DMS79 treated with DMSO at 0.1 percent for 48 hours (cell line): Measurements from ENCODE around the gene ATP8A2.
"Not testable (repeated sequence)": the region's sequence is repeated elsewhere in the genome, so short reads cannot be mapped to it uniquely, and the experiment has no call there.

Experiments used
- DNase-seq: peaks from one replicate; lab custom pipeline; 2025; lab: John Stamatoyannopoulos, UW

Gene ATP8A2

DNA sequence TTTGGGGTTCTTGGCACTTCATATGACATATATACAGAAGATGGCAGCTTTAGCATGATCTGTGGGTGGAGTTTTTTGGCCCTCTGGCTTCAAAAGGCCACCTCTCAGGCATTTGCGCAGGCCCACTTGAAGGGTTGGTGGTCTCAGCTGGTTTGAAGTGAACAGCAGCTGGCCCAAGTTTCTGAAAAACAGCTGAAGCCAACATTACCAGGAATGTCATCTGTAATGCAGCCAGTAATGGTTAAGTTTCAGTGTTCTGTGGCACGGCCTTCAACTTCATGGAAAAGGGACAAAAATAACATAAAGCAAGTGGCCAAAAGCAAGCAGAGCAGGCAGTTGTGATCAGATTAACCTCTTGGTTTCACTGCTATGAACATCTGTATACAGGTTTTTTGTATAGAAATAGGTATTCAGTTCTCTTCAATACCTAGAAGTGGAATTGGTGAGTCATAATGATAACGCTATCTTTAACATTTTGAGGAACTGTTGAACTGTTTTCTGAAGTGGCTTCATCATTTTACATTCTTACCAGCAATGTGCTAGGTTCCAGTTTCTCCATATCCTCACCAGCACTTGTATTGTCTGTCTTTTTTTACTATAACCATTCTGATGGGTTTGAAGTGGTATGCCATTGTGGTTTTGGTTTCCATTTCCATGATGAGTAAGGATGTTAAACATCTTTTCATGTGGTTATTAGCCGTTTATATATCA lies 434.6 kb downstream of the ATP8A2 start:
- DNase-seq = no peak

DNA sequence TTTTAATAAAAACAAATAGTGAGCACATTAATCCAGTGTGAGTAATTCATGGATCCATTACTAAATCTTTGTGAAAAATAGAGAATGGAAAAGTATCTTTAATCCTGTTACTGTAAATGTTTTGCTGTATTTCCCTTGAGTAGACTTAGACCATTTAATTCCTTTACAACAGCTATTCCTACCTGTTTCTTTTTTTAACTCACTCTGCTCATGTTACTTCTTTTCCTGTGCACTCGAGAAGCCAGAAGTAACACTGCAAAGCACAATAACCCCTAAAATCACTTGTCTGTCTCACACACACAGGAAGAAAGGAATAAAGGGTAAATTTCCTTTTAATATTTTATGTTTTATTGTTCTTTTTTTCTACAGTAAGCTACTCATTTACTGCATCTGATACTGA lies 435.8 kb downstream of the ATP8A2 start:
- DNase-seq = no peak

GRCh38 chr13:25811506-25811905 lies 439.7 kb downstream of the ATP8A2 start:
- no peak for DNase-seq

DNA sequence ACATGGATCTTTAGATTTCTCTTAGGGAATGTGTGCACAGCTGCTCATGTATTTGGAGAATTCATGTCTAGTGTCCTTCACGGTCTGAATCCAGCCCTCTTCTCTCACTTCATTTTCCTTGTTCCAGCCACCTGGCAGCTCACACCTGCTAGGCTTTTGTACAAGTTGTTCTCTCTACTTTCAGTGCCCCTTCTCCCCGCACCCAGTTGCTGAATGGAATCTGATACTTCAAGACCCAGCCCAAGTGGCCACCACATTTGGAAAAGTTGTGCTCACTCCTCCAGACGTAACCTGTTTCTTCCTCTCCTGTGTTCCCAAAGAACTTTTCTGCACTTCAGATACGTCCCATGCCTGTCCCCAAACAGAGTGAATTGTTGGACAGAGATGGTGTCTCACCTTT lies 444.5 kb downstream of the ATP8A2 start:
- peak; percentile 53 for DNase-seq

- peak; percentile 88 for DNase-seq
Measured at GRCh38 chr13:25819856-25820530, 448.2 kb downstream of the ATP8A2 start.

DNA sequence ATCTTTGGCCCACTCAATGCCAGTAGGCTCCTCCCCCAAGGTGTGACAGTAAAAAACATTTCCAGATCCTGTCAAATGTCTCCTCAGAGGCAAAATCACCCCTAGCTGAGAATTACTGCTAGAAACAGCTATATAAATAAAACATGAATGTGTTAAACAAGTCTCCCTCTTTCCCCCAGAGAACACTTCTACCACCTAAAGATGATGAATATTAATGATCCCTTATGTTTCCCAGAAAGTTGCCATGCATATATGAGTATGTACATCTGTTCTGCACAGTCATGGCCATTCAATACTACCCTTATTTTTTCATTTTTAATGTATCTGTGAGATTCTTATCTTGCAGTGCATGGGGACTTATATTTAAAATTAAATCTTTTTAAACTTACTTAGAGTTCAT lies 450.0 kb downstream of the ATP8A2 start:
- no peak for DNase-seq

DNA sequence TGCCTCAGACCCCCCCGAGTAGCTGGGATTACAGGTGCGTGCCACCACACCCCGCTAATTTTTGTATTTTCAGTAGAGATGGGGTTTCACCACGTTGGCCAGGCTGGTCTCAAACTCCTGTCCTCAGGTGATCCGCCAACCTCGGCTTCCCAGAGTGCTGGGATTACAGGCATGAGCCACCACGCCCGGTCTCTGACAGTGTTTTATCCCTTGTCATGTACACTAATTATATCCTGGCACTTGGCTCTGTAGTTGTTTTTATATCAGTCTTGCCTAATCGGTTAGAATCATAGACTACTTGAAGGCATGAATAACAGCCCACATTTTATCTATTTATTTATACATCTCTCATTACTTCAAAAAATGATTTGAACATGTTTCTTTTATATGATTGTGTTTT lies 455.4 kb downstream of the ATP8A2 start:
- DNase-seq = not testable (repeated sequence)

DNA sequence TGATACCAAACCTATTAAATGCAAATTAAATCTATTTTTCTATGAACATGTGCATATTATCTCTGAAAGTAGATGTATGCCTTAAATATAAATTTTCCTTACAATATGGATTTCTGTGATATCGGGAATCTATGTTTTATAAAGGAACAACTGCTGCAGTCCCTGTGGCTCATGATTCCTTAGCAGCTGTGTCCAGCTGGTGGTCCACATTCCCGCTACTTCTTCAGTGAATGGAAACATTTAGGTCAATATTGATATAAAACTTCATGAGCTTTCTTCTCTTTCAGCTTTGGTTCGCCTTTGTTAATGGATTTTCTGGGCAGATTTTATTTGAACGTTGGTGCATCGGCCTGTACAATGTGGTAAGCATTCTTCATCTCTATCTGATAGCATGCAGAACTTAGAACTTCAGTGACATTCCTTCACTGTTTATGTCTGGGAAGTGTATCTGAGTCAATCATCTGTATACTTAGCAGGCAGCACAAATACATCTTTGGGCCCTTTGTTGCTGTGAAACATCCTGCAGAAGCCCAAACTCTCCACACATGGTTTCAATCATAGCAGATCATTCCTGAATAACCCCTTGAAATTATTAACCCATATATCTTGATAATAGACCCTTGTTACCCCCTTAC lies 456.2 kb downstream of the ATP8A2 start:
- DNase-seq = no peak

- no peak for DNase-seq
Measured at GRCh38 chr13:25833761-25834160, 462.0 kb downstream of the ATP8A2 start.

DNA sequence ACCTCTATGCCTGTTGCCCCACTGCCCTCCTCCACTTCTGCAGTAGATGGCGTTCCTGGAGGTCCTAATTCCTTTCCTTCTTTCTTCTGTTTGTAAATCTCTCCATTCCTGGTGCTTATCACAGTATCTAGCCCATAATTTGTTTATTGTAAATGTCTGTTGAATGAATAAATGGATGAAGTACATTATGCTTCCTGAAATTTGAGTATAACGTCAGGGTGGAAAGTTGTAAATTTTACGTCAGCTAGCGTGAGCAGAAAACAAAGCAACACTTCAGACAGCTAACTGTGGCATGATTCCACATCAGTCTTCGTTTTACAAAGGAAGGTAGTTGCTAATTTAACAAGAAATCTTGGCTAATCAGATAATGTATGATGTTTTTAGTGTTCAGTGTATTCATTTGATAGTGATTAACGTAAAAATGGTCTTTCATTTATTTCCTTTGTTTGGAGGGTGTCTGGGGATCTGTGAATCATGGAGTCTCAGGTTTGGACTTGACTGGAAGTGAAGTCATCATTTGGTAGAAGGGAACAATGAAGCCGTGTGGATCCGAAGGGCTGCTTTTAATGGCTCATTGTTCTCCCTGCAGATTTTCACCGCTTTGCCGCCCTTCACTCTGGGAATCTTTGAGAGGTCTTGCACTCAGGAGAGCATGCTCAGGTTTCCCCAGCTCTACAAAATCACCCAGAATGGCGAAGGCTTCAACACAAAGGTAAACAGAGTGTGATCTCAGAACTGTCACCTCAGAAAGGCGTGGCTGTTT lies 465.0 kb downstream of the ATP8A2 start:
- DNase-seq = no peak

DNA sequence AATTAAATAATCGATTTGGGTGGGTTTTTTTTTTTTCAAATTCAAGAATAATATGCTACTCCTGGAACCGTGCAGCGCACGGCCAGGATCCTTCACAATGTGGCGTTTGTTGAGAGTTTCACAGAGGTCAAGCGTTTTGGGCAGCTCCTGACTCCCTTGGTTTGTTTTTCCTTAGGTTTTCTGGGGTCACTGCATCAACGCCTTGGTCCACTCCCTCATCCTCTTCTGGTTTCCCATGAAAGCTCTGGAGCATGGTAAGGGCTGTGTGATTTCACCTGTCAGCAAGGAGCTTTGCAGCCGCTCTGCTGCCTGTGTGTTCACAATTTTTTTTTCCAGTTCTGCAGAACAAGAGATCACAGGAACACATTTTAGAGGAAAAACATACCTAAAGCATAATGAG lies 467.6 kb downstream of the ATP8A2 start:
- no peak for DNase-seq

DNA sequence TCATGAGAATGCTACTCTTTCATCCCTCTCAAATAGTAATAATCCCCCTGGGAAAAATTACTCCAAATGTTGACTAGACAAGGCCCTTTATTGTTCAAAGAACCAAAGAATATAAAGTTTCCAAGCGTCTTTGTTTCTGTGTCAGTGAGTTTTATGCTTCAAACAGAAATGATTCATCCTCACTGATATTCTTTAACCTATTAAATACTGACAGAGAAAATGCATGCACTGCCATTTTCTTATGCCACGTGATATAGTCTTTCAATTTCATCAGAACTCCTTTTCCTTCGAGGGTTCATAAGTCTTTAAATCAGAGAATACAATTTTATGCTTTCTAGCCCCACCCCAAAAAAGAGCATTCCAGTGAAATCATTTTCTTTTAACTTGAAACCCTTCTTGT lies 468.5 kb downstream of the ATP8A2 start:
- DNase-seq = no peak

DNA sequence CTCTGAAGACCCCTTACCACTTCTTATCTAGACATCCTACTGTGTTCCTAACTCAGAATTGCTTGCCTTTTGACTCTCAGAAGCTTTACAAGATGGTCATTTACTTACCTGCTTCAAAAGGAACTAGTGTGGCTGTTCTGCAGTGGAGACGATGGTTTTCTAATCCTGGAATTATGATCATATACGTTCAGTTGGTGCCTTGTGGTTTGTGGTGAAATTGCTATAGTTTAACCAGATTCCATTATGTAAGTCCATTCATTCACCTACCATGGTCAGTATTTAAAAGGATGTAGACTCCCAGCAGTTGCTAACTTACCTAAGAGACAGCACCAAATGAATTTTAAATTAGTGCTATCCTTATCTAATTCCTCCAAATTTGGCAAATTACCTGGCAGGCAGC lies 469.2 kb downstream of the ATP8A2 start:
- no peak for DNase-seq

DNA sequence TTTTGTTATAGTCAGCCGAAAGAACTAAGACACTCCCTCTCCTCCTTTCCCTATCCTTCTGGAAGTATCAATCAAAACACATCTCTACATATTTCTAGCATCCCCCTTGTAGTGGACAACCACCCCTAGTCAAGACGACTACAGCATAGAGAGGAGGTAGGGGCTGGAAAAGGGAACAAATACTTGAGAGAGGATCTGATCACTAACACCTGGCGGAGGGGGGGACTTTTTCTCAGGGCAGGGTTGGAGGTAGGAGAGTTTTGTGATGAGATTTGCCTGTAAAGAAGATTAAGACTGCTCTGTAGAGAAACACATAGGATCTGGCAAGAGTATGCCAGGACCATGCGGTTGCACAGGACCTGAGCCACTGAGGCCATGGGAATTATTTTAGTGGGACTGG lies 471.9 kb downstream of the ATP8A2 start:
- no peak for DNase-seq

DNA sequence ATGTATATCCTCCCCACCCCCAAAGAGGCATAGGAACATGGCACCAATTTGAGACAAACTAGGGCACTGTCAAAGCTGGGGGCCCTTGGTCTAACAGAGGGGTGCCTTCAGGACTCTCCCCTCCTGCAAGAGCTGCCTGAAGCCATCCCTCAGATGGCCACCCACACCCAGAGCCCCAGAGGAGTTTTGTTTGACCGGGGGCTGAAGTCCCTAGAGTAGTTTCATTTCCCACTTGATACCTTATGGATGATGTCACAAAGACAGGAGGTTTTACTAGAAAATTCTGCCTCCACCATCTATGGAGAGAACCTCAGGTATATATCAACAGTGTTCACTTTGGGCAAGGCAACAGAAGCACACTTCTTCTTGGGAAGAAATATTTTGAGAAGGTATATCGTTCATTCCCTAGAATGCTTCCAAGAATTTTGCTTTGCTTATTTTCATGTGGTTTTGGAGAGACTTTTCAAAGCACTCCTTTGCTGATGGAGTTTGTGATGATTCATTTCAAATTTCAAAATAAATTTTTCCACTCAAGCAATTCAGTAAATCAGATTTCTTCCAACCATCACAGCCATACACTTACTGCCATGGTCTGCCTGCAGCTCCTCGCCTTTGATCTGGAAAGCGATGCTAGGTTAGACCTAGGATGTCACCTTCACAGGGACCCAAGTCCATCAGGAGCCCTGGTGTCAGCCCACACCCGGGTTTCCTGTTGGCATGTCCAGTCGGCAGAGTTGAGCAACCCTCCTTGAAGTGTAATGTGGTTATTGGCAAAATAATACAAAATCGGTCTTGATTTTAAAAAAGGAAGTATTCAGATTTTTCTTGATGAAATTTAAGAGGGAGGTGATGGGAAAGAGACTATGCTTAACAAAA lies 473.0 kb downstream of the ATP8A2 start:
- no peak for DNase-seq

GRCh38 chr13:25846222-25846984 lies 474.6 kb downstream of the ATP8A2 start:
- no peak for DNase-seq

- no peak for DNase-seq
Measured at GRCh38 chr13:25847145-25847544, 475.4 kb downstream of the ATP8A2 start.

DNA sequence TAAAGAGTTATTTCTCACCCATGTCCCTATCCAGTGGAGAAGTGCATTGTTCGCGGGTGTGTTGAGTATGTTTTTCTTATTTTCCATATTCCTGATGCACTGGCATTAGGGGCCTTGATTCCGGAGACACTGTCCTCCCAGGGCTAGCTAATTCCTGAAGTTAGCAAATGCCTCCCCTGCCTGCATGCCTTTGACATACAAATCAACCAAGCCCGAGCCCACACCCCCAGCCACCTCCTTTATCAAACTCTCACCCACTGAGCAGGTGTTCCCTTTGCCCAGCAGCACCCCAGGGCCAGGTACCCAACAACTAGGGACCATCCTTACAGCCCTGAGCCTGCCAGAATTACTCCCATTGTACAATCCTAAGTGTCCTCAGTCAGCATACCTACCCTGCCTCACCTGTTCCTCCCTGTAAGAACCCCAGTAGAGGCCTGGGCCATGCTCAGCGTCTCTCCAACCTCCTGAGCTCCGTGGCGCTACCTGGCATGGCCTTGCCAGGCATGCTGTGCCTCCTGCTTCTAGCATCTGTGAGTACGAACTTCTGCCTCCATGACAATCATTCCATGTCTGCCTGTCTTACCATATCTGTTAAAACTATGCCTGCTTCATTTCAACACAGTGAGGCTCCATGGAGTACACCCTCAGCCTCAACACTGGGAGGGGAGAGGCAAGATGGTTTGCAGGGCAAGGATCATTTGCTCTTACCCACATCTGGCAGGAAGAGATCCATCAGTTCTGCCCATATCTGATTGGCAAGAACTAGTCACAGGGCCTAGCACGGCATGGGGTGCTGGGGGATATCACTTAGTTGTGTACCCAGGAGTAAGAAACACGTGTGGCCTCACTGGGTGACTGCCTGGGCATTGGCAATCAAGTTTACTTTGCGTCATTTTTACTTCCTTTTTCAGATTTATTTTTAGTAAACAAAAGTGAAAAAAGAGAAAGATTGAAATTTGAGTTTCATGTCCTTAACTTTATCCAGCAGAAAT lies 476.2 kb downstream of the ATP8A2 start:
- no peak for DNase-seq
